Progenitor cell of endocrine pancreas (in vitro differentiated cells): ENCODE measurements around the gene HOXC11. TPM values are rescaled to one million over a fixed set of nuclear protein-coding genes. Genes with fewer than 3 reads are reported as not detected.

Experiments used
- DNase-seq: peaks from one replicate; pipeline ENCODE4 v3.0.0; 2021; ENCODE audit warnings: low spot score; ENCODE audit not compliant: unreplicated experiment
- H3K27ac Mint-ChIP-seq: 2 replicates; pipeline ENCODE4 v1.8.0; 2021; ENCODE audit warnings: mild to moderate bottlenecking, moderate library complexity, mixed read lengths
- H3K27me3 Mint-ChIP-seq: 2 replicates; pipeline ENCODE4 v1.8.0; 2021; ENCODE audit warnings: mixed read lengths
- H3K36me3 Mint-ChIP-seq: 2 replicates; pipeline ENCODE4 v1.8.0; 2022; ENCODE audit warnings: mixed read lengths; ENCODE audit not compliant: insufficient read depth
- H3K4me1 Mint-ChIP-seq: 2 replicates; pipeline ENCODE4 v1.8.0; 2021; ENCODE audit warnings: low read depth, mixed read lengths
- H3K4me3 Mint-ChIP-seq: 2 replicates; pipeline ENCODE4 v1.8.0; 2021; ENCODE audit warnings: low read depth, mild to moderate bottlenecking, moderate library complexity, mixed read lengths
- H3K9me3 Mint-ChIP-seq: 2 replicates; pipeline ENCODE4 v1.8.0; 2021; ENCODE audit warnings: low read depth, mixed read lengths
- total RNA-seq: library from RNA; stranded (reverse); gene quantifications from 2 replicates; pipeline ENCODE4 v1.2.1, GENCODE V29; 2021
- TF ChIP-seq, protein P1 (sequence below): fragments of 200-600 bp; sonication (generic); IDR thresholded peaks from one replicate; pipeline ENCODE4 v1.5.0; 2021; ENCODE audit warnings: antibody characterized with exemption, mild to moderate bottlenecking; ENCODE audit not compliant: unreplicated experiment

HOXC11 gene
- total RNA-seq, 1 donor from 2014 or later, result not detected

DNA sequence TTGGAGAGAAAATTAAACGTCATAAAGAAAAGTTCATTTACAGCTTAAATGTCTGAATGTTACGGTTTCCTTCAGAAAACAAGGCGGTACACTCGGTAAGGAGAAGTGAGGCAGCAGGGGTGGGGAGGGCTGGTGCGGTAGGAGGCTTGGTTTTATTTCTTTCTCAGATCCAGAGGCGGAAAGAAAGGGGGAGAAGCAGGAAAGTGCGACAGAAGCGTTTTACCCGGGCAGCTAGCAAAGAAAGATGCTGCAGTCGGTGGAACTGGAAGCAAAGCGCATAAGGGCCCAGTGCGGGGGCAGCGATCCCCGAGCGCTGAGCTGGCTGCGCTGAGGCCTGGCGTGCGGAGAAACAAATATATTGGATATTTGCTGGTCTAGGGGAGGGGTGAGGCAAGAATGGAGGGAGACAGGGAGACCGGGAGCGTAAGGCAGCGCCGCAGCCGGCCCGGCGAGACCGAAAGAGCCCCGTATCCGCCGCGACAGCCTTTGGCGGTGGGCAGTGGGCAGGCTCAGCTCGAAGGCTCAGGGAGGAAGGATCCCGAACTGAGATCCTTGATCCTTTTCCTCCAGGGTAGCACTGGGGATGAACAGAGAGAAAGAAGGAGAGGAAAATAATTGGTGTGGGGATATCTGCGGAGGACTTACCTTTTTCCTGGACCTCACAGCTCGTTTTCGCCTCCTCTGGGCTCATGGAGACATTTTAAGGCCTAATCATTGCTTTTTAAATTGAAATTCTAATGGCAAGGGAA is 6.4 kb upstream of the HOXC11 start:
- no peaks in the 10 kb centered on the region for H3K9me3 Mint-ChIP-seq
- H3K27ac Mint-ChIP-seq, result no peak overlapping the region
- H3K4me1 Mint-ChIP-seq, result no peaks in the 10 kb centered on the region
- H3K4me3 Mint-ChIP-seq, result no peak overlapping the region
- DNase-seq, result no peak
- no peaks in the 10 kb centered on the region for H3K36me3 Mint-ChIP-seq
- peaks cover 99% of the 10 kb centered on the region for H3K27me3 Mint-ChIP-seq
- TF ChIP-seq, protein P1, sequence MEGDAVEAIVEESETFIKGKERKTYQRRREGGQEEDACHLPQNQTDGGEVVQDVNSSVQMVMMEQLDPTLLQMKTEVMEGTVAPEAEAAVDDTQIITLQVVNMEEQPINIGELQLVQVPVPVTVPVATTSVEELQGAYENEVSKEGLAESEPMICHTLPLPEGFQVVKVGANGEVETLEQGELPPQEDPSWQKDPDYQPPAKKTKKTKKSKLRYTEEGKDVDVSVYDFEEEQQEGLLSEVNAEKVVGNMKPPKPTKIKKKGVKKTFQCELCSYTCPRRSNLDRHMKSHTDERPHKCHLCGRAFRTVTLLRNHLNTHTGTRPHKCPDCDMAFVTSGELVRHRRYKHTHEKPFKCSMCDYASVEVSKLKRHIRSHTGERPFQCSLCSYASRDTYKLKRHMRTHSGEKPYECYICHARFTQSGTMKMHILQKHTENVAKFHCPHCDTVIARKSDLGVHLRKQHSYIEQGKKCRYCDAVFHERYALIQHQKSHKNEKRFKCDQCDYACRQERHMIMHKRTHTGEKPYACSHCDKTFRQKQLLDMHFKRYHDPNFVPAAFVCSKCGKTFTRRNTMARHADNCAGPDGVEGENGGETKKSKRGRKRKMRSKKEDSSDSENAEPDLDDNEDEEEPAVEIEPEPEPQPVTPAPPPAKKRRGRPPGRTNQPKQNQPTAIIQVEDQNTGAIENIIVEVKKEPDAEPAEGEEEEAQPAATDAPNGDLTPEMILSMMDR, result no peak

DNA sequence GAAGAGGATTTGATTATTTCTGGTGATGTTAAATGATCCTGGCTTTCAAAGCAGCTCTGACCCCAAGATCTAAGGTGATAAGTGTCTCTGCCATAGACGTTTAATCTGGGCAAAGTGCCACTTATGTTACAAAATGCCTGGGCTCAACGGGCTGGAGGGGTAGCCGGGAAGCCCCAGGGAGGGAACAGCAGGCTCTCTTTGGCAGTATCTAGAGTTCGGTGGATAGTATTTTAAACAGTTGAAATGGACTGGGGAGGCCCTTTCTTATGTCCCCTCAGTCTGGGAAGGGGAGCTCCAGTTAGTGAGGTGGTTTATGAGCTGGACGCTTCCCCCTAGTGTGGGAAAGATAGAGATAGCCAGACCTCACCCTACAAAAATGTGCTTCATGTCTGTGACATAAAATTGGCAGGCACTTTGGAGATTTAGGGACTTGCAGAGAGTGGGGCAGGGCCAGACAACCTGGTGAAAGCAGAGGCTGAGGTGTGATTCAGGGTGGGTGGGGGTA is 5.5 kb upstream of the HOXC11 start:
- TF ChIP-seq, protein P1, result no peak
- Mint-ChIP-seq H3K27me3 (peaks cover 100% of the 10 kb centered on the region), H3K9me3 (no peaks in the 10 kb centered on the region), H3K36me3 (no peaks in the 10 kb centered on the region), H3K4me3 (no peak overlapping the region), H3K27ac (no peak overlapping the region), H3K4me1 (no peaks in the 10 kb centered on the region)
- DNase-seq, result no peak

DNA sequence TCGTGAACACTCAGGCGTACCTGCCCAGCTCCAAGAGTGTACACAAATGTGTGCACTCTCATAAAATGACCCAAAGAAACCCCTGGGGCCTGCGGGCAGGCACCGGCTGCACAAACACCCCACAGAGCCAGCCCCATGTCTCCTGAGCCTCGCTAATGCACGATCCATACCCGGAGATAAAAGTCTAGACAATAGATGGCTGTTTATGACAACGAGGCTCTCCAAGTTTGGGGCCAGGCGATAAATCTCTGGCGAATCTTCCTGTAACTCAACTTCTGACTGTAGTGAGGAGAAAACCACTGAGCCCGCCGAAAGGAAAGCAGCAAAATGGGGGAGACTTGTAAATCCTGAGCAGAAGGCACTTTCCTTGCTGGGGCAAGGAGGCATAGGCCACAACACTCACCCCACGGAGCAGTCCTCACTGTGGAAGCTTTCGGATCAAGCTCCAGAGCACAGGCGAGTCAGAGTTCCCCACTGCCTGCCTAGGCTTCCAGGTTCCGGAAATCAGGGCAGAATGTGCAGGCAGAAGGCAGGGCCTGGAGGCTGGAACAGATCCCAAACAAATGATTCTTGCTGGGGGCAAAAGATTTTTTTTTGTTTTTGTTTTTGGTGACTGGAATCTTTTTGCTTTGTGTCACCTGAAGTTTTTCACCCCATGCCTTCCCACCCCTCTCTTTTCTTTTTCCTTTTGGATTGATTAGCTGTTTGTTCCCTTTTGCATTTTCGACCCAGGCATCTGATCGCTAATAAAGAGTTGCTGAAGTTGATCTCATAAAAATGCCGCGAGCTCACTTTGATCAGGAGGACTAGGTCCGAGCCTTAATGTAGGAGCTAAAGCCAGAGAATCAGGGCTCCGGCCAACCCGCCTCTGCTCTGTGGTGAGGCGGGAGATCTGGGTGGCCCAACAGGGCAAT is 4.5 kb upstream of the HOXC11 start:
- Mint-ChIP-seq H3K4me1 (no peaks in the 10 kb centered on the region), H3K9me3 (no peaks in the 10 kb centered on the region), H3K27ac (no peak overlapping the region), H3K27me3 (peaks cover 100% of the 10 kb centered on the region), H3K36me3 (no peaks in the 10 kb centered on the region), H3K4me3 (no peak overlapping the region)
- DNase-seq, result no peak
- TF ChIP-seq, protein P1, result no peak

DNA sequence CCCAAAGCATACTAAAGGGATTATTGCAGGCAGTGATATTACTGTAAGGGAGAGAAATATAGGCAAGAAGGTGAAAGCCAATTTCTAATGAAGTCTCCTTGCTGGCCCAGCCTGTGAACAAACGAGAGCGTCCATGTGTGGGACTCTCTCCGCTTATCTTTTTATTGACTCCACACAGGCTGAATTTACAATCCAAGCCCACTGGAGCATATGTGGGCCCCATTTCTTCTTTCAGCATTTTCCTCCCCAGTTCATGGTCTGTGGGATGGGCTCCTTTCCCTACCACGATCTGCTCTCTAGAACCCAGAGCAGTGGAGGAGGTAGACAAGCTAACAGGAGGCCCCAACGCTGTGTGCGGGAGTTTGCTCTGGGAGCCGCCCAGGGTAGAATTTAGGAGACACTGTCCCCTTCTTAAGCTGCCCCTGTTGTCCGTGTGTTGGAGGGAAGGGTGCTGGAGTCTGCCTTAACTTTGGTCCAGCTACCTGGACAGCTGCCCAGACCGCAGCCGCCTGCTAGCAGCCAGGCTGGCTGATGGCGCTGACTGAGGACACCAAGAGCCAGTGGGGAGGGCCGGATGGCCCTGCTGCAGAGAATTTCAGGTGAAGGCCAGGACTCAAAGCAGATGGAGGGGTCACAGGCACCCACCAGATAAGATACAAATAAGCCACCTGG is 3.2 kb upstream of the HOXC11 start:
- H3K36me3 Mint-ChIP-seq, result no peaks in the 10 kb centered on the region
- no peaks in the 10 kb centered on the region for H3K4me1 Mint-ChIP-seq
- no peak overlapping the region for H3K27ac Mint-ChIP-seq
- no peak for DNase-seq
- TF ChIP-seq, protein P1, result no peak
- H3K27me3 Mint-ChIP-seq, result peaks cover 95% of the 10 kb centered on the region
- H3K4me3 Mint-ChIP-seq, result no peak overlapping the region
- no peaks in the 10 kb centered on the region for H3K9me3 Mint-ChIP-seq

DNA sequence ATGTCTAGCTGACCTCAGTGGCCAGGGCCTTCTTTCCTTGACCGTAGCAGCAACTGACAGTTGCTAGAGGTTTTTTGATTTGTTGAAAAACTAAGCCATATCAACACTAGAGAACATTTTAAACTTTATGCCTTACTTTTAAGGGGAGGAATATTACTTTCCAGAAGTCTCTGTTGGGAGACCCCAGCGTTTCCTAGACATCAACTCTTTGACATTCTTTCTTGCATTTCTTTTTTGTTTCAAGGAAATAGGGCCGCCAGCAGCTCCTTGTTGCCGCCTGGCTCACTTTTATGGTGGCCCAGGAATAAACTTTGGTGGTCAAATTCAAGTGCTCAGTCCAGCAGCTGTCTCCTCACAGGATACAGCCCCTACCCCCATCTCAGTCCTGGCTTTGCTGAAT is 2.5 kb upstream of the HOXC11 start:
- no peak for DNase-seq
- no peaks in the 10 kb centered on the region for H3K36me3 Mint-ChIP-seq
- TF ChIP-seq, protein P1, result no peak
- H3K4me3 Mint-ChIP-seq, result no peak overlapping the region
- no peaks in the 10 kb centered on the region for H3K4me1 Mint-ChIP-seq
- H3K9me3 Mint-ChIP-seq, result no peaks in the 10 kb centered on the region
- no peak overlapping the region for H3K27ac Mint-ChIP-seq
- H3K27me3 Mint-ChIP-seq, result peaks cover 93% of the 10 kb centered on the region
